HEK293 (cell line): ENCODE measurements around the gene AJUBA.

ENCODE experiments used
- CTCF ChIA-PET: fragments of 350-600 bp; formaldehyde crosslinking; extraction: SDS; loops from one replicate; lab custom pipeline; 2021; ENCODE audit warnings: antibody characterized with exemption; lab: Yijun Ruan, JAX
- POLR2A ChIA-PET: fragments of 300-600 bp; formaldehyde crosslinking; extraction: SDS; loops from one replicate; lab custom pipeline; 2020; ENCODE audit warnings: antibody characterized with exemption, inconsistent platforms; lab: Yijun Ruan, JAX
- H3K27ac ChIP-seq: fragments of 200-500 bp; sonication (Bioruptor generic); 2 replicates; pipeline ENCODE4 v1.5.1; 2014; ENCODE audit warnings: low read depth, low read length, control low read depth, inconsistent platforms; ENCODE audit errors: extremely low read depth
- H3K36me3 ChIP-seq, 2 experiments: fragments of 200-500 bp in 1 of 2; sonication (Bioruptor generic) in 1 of 2; 1 replicate in 1 of 2; 2 replicates in 1 of 2; pipeline ENCODE4 v1.5.1; 2014 to 2017; ENCODE audit warnings: inconsistent platforms in 2 of 2, low read length in 2 of 2; ENCODE audit not compliant: control insufficient read depth in 2 of 2, insufficient read depth in 1 of 2
- H3K4me1 ChIP-seq: fragments of 200-500 bp; sonication (Bioruptor generic); 2 replicates; pipeline ENCODE4 v1.5.1; 2014; ENCODE audit warnings: mild to moderate bottlenecking, low read length, inconsistent platforms; ENCODE audit not compliant: control insufficient read depth, insufficient read depth
- H3K4me3 ChIP-seq: 2 replicates; pipeline ENCODE4 v1.5.1; 2011; ENCODE audit warnings: low read depth, mild to moderate bottlenecking, control low read depth, low read length, moderate library complexity
- H3K9me3 ChIP-seq: fragments of 200-500 bp; sonication (Bioruptor generic); 2 replicates; pipeline ENCODE4 v1.5.1; 2014; ENCODE audit warnings: low read depth, low read length, inconsistent platforms; ENCODE audit not compliant: control insufficient read depth, insufficient read depth
- EGR2 ChIP-seq: fragments of 450-650 bp; formaldehyde crosslinking; IDR thresholded peaks from 2 replicates; pipeline ENCODE4 v1.5.1; 2016; ENCODE audit warnings: low read depth, missing biosample characterization, missing genetic modification characterization
- GLIS1 ChIP-seq: fragments of 450-650 bp; formaldehyde crosslinking; IDR thresholded peaks from 2 replicates; pipeline ENCODE4 v1.5.1; 2016; ENCODE audit warnings: missing biosample characterization, missing genetic modification characterization
- KLF1 ChIP-seq: fragments of 450-650 bp; formaldehyde crosslinking; IDR thresholded peaks from 2 replicates; pipeline ENCODE4 v1.5.1; 2016; ENCODE audit warnings: missing biosample characterization, missing genetic modification characterization
- PATZ1 ChIP-seq: fragments of 450-650 bp; formaldehyde crosslinking; IDR thresholded peaks from 2 replicates; pipeline ENCODE4 v1.5.1; 2016; ENCODE audit warnings: missing biosample characterization, missing genetic modification characterization
- ZBTB10 ChIP-seq: fragments of 450-650 bp; formaldehyde crosslinking; IDR thresholded peaks from 2 replicates; pipeline ENCODE4 v1.5.1; 2016; ENCODE audit warnings: missing biosample characterization, missing genetic modification characterization
- ZBTB11 ChIP-seq: fragments of 450-650 bp; formaldehyde crosslinking; conservative IDR thresholded peaks from 2 replicates; pipeline ENCODE4 v1.5.1; 2016; ENCODE audit warnings: low read depth, missing biosample characterization, missing genetic modification characterization
- ZNF132 ChIP-seq: fragments of 450-650 bp; formaldehyde crosslinking; IDR thresholded peaks from 2 replicates; pipeline ENCODE4 v1.5.1; 2017; ENCODE audit warnings: missing biosample characterization, missing genetic modification characterization, borderline replicate concordance
- ZNF133 ChIP-seq: fragments of 450-650 bp; formaldehyde crosslinking; IDR thresholded peaks from 2 replicates; pipeline ENCODE4 v1.5.1; 2016; ENCODE audit warnings: missing biosample characterization, missing genetic modification characterization
- ZNF140 ChIP-seq: fragments of 450-650 bp; formaldehyde crosslinking; IDR thresholded peaks from 2 replicates; pipeline ENCODE4 v1.5.1; 2016; ENCODE audit warnings: missing biosample characterization, missing genetic modification characterization
- ZNF202 ChIP-seq: fragments of 450-650 bp; formaldehyde crosslinking; IDR thresholded peaks from 2 replicates; pipeline ENCODE4 v1.5.1; 2016; ENCODE audit warnings: missing biosample characterization, missing genetic modification characterization, borderline replicate concordance
- ZNF394 ChIP-seq: fragments of 450-650 bp; formaldehyde crosslinking; IDR thresholded peaks from 2 replicates; pipeline ENCODE4 v1.5.1; 2016; ENCODE audit warnings: missing biosample characterization, missing genetic modification characterization, mild to moderate bottlenecking, moderate library complexity, borderline replicate concordance
- ZNF510 ChIP-seq: fragments of 450-650 bp; formaldehyde crosslinking; IDR thresholded peaks from 2 replicates; pipeline ENCODE4 v1.5.1; 2018; ENCODE audit warnings: mild to moderate bottlenecking, missing genetic modification characterization, missing biosample characterization; ENCODE audit not compliant: insufficient replicate concordance
- ZNF514 ChIP-seq: fragments of 450-650 bp; formaldehyde crosslinking; IDR thresholded peaks from 2 replicates; pipeline ENCODE4 v1.5.1; 2016; ENCODE audit warnings: missing biosample characterization, missing genetic modification characterization
- ZNF558 ChIP-seq: fragments of 450-650 bp; formaldehyde crosslinking; IDR thresholded peaks from 2 replicates; pipeline ENCODE4 v1.5.1; 2016; ENCODE audit warnings: missing biosample characterization, missing genetic modification characterization
- ZNF560 ChIP-seq: fragments of 450-650 bp; formaldehyde crosslinking; IDR thresholded peaks from 2 replicates; pipeline ENCODE4 v1.5.1; 2017; ENCODE audit warnings: missing biosample characterization, missing genetic modification characterization, borderline replicate concordance
- ZNF596 ChIP-seq: fragments of 450-650 bp; IDR thresholded peaks from 2 replicates; pipeline ENCODE4 v1.5.0; 2018; ENCODE audit warnings: missing biosample characterization, mild to moderate bottlenecking, missing genetic modification characterization, moderate library complexity
- ZNF621 ChIP-seq: fragments of 450-650 bp; formaldehyde crosslinking; IDR thresholded peaks from 2 replicates; pipeline ENCODE4 v1.5.1; 2017; ENCODE audit warnings: missing biosample characterization, missing genetic modification characterization
- ZNF623 ChIP-seq: fragments of 450-650 bp; formaldehyde crosslinking; IDR thresholded peaks from 2 replicates; pipeline ENCODE4 v1.5.1; 2016; ENCODE audit warnings: missing biosample characterization, missing genetic modification characterization
- ZNF629 ChIP-seq: fragments of 450-650 bp; formaldehyde crosslinking; IDR thresholded peaks from 2 replicates; pipeline ENCODE4 v1.5.1; 2017; ENCODE audit warnings: missing biosample characterization, missing genetic modification characterization
- ZNF677 ChIP-seq: fragments of 450-650 bp; IDR thresholded peaks from 2 replicates; pipeline ENCODE4 v1.5.0; 2018; ENCODE audit warnings: missing biosample characterization, mild to moderate bottlenecking, missing genetic modification characterization, moderate library complexity
- ZNF701 ChIP-seq: fragments of 450-650 bp; formaldehyde crosslinking; IDR thresholded peaks from 2 replicates; pipeline ENCODE4 v1.5.1; 2016; ENCODE audit warnings: missing biosample characterization, missing genetic modification characterization
- ZNF76 ChIP-seq: fragments of 450-650 bp; formaldehyde crosslinking; IDR thresholded peaks from 2 replicates; pipeline ENCODE4; 2016; ENCODE audit warnings: low read depth, missing biosample characterization, missing genetic modification characterization, borderline replicate concordance
- ZSCAN18 ChIP-seq: fragments of 450-650 bp; formaldehyde crosslinking; IDR thresholded peaks from 2 replicates; pipeline ENCODE4 v1.5.1; 2016; ENCODE audit warnings: missing biosample characterization, missing genetic modification characterization
- ZSCAN23 ChIP-seq: fragments of 450-650 bp; formaldehyde crosslinking; IDR thresholded peaks from 2 replicates; pipeline ENCODE4 v1.5.1; 2016; ENCODE audit warnings: missing biosample characterization, missing genetic modification characterization
- ZSCAN5A ChIP-seq: fragments of 450-650 bp; formaldehyde crosslinking; IDR thresholded peaks from 2 replicates; pipeline ENCODE4 v1.5.1; 2016; ENCODE audit warnings: missing biosample characterization, missing genetic modification characterization
- ZXDB ChIP-seq: fragments of 450-650 bp; formaldehyde crosslinking; IDR thresholded peaks from 2 replicates; pipeline ENCODE4 v1.5.1; 2016; ENCODE audit warnings: missing biosample characterization, missing genetic modification characterization

Gene AJUBA

GRCh38 chr14:22976620-22977433 is 5.5 kb downstream of the AJUBA start:
- Histone ChIP-seq H3K27ac (peak overlapping the region; percentile 51; the same call in 1 of the 2 replicates), H3K36me3 (peaks cover 0 to 43% of the 10 kb centered on the region in 2 experiments; a peak in 2 of 3 replicates), H3K4me1 (peaks cover 29% of the 10 kb centered on the region), H3K4me3 (0 out of 2 replicates have a peak overlapping the region, but pooled peaks have one; percentile 5), H3K9me3 (no peaks in the 10 kb centered on the region)
- CTCF ChIA-PET: interaction anchor here (0.7 to 7.9 kb wide), 15 partner anchors 9 to 144 kb away, joined by 3 to 227 read pairs (median 4); partner anchors contain the start of genes ACIN1, AJUBA, C14orf119 and CDH24
- POLR2A ChIA-PET: interaction anchor here (0.6 to 2.9 kb wide), 18 partner anchors 7 to 118 kb away, joined by 3 to 26 read pairs (median 6); partner anchors contain the start of genes ACIN1, C14orf119, CDH24 and HAUS4
- no peak for TF ChIP-seq ZSCAN18
- peak; percentile 26; the same call in 1 of the 2 replicates for TF ChIP-seq ZNF394 (tag by site-specific recombination)
- TF ChIP-seq ZNF701 (tag by site-specific recombination): peak; percentile 95
- no peak for TF ChIP-seq ZNF621 (tag by site-specific recombination)
- no peak for TF ChIP-seq ZNF629 (tag by site-specific recombination)
- peak; percentile 78 for TF ChIP-seq PATZ1 (tag by site-specific recombination)
- no peak for TF ChIP-seq ZNF560 (tag by site-specific recombination)
- no peak for TF ChIP-seq ZNF510 (tag by site-specific recombination)
- no peak for TF ChIP-seq ZBTB11 (tag by site-specific recombination)
- no peak for TF ChIP-seq ZNF76 (tag by site-specific recombination)
- TF ChIP-seq ZNF132: no peak
- no peak for TF ChIP-seq ZXDB
- no peak for TF ChIP-seq EGR2 (tag by site-specific recombination)
- TF ChIP-seq ZNF140 (tag by site-specific recombination): no peak
- TF ChIP-seq ZNF677 (tag by site-specific recombination): no peak
- no peak for TF ChIP-seq ZNF514 (tag by site-specific recombination)
- TF ChIP-seq GLIS1: no peak; the same call in 1 of the 2 replicates
- TF ChIP-seq ZNF558 (tag by site-specific recombination): no peak
- no peak for TF ChIP-seq ZSCAN5A
- no peak for TF ChIP-seq ZNF133 (tag by site-specific recombination)
- no peak for TF ChIP-seq ZNF202
- TF ChIP-seq ZNF596 (tag by site-specific recombination): no peak
- TF ChIP-seq KLF1 (tag by site-specific recombination): no peak
- no peak for TF ChIP-seq ZSCAN23 (tag by site-specific recombination)
- TF ChIP-seq ZBTB10 (tag by site-specific recombination): no peak
- TF ChIP-seq ZNF623 (tag by site-specific recombination): no peak
